ENCODE results near the gene PTPRD. TPM values are rescaled to one million over a fixed set of nuclear protein-coding genes. Genes with fewer than 3 reads are reported as not detected.

PTPRD gene
- total and polyA plus RNA-seq, 9 donors = 45.2 to 104 (median 80.0) TPM

- WGBS (ENCODE audit: insufficient coverage) = 0% methylated on average over 1 of the region's 4 CpGs
Observed at GRCh38 chr9:8895106-8895860, 1717.5 kb downstream of the PTPRD start.

GRCh38 chr9:8890695-8891094 is 1722.1 kb downstream of the PTPRD start:
- Histone ChIP-seq H3K9me3 (replicated peaks; ENCODE audit: control insufficient read depth, low read depth, low read length) (no peaks in the 10 kb centered on the region), H3K27me3 (ENCODE audit: control insufficient read depth, insufficient read depth, low read length) (no peaks in the 10 kb centered on the region), H3K4me1 (ENCODE audit: control insufficient read depth, insufficient read depth, low read length) (peaks cover 3% of the 10 kb centered on the region), H3K27ac (ENCODE audit: low read length) (no peak overlapping the region), H3K4me3 (ENCODE audit: low read length) (no peak overlapping the region), H3K36me3 (ENCODE audit: control insufficient read depth, insufficient read depth, low read length) (no peaks in the 10 kb centered on the region)
- DNase-seq = no peak
- 79% methylated on average over 2 of the region's 2 CpGs for WGBS (ENCODE audit: insufficient coverage)

More at GRCh38 chr9:8895106-8895860, 1717.5 kb downstream of the PTPRD start:
- no peaks in the 10 kb centered on the region for H3K27me3 ChIP-seq (ENCODE audit: control insufficient read depth, insufficient read depth, low read length)
- no peaks in the 10 kb centered on the region for H3K9me3 ChIP-seq (replicated peaks; ENCODE audit: control insufficient read depth, low read depth, low read length)
- H3K27ac ChIP-seq (ENCODE audit: low read length) = no peak overlapping the region
- no peaks in the 10 kb centered on the region for H3K36me3 ChIP-seq (ENCODE audit: control insufficient read depth, insufficient read depth, low read length)
- peaks cover 3% of the 10 kb centered on the region for H3K4me1 ChIP-seq (ENCODE audit: control insufficient read depth, insufficient read depth, low read length)
- DNase-seq = peak; percentile 62
- H3K4me3 ChIP-seq (ENCODE audit: low read length) = no peak overlapping the region

GRCh38 chr9:8889100-8889499 is 1723.7 kb downstream of the PTPRD start:
- no peak overlapping the region for H3K27ac ChIP-seq (ENCODE audit: low read length)
- no peak overlapping the region for H3K4me3 ChIP-seq (ENCODE audit: low read length)
- H3K36me3 ChIP-seq (ENCODE audit: control insufficient read depth, insufficient read depth, low read length) = no peaks in the 10 kb centered on the region
- WGBS (ENCODE audit: insufficient coverage) = no CpG with 5 or more reads among the region's 1 CpG
- no peaks in the 10 kb centered on the region for H3K27me3 ChIP-seq (ENCODE audit: control insufficient read depth, insufficient read depth, low read length)
- no peak for DNase-seq
- H3K9me3 ChIP-seq (replicated peaks; ENCODE audit: control insufficient read depth, low read depth, low read length) = no peaks in the 10 kb centered on the region
- no peaks in the 10 kb centered on the region for H3K4me1 ChIP-seq (ENCODE audit: control insufficient read depth, insufficient read depth, low read length)

- Histone ChIP-seq H3K27me3 (ENCODE audit: control insufficient read depth, insufficient read depth, low read length) (no peaks in the 10 kb centered on the region), H3K4me1 (ENCODE audit: control insufficient read depth, insufficient read depth, low read length) (no peaks in the 10 kb centered on the region), H3K4me3 (ENCODE audit: low read length) (no peak overlapping the region), H3K9me3 (replicated peaks; ENCODE audit: control insufficient read depth, low read depth, low read length) (no peaks in the 10 kb centered on the region), H3K36me3 (ENCODE audit: control insufficient read depth, insufficient read depth, low read length) (no peaks in the 10 kb centered on the region), H3K27ac (ENCODE audit: low read length) (no peak overlapping the region)
- no CpG with 5 or more reads among the region's 1 CpG for WGBS (ENCODE audit: insufficient coverage)
- DNase-seq = no peak
Observed at GRCh38 chr9:8888591-8888990, 1724.2 kb downstream of the PTPRD start.

- no CpG with 5 or more reads among the region's 1 CpG for WGBS (ENCODE audit: insufficient coverage)
Observed at GRCh38 chr9:8887369-8887768, 1725.4 kb downstream of the PTPRD start.

GRCh38 chr9:8883321-8883720 is 1729.5 kb downstream of the PTPRD start:
- WGBS (ENCODE audit: insufficient coverage) = no CpG with 5 or more reads among the region's 1 CpG

More at GRCh38 chr9:8887369-8887768, 1725.4 kb downstream of the PTPRD start:
- no peak overlapping the region for H3K4me3 ChIP-seq (ENCODE audit: low read length)
- no peaks in the 10 kb centered on the region for H3K4me1 ChIP-seq (ENCODE audit: control insufficient read depth, insufficient read depth, low read length)
- no peaks in the 10 kb centered on the region for H3K36me3 ChIP-seq (ENCODE audit: control insufficient read depth, insufficient read depth, low read length)
- no peaks in the 10 kb centered on the region for H3K27me3 ChIP-seq (ENCODE audit: control insufficient read depth, insufficient read depth, low read length)
- H3K9me3 ChIP-seq (replicated peaks; ENCODE audit: control insufficient read depth, low read depth, low read length) = no peaks in the 10 kb centered on the region
- no peak for DNase-seq
- H3K27ac ChIP-seq (ENCODE audit: low read length) = no peak overlapping the region

GRCh38 chr9:8880060-8880459 is 1732.7 kb downstream of the PTPRD start:
- no CpG with 5 or more reads among the region's 3 CpGs for WGBS (ENCODE audit: insufficient coverage)

More at GRCh38 chr9:8883321-8883720, 1729.5 kb downstream of the PTPRD start:
- Histone ChIP-seq H3K9me3 (replicated peaks; ENCODE audit: control insufficient read depth, low read depth, low read length) (no peaks in the 10 kb centered on the region), H3K4me1 (ENCODE audit: control insufficient read depth, insufficient read depth, low read length) (no peaks in the 10 kb centered on the region), H3K27me3 (ENCODE audit: control insufficient read depth, insufficient read depth, low read length) (no peaks in the 10 kb centered on the region), H3K36me3 (ENCODE audit: control insufficient read depth, insufficient read depth, low read length) (no peaks in the 10 kb centered on the region), H3K27ac (ENCODE audit: low read length) (no peak overlapping the region), H3K4me3 (ENCODE audit: low read length) (no peak overlapping the region)
- no peak for DNase-seq

GRCh38 chr9:8879284-8879683 is 1733.5 kb downstream of the PTPRD start:
- Histone ChIP-seq H3K9me3 (replicated peaks; ENCODE audit: control insufficient read depth, low read depth, low read length) (no peaks in the 10 kb centered on the region), H3K27ac (ENCODE audit: low read length) (no peak overlapping the region), H3K27me3 (ENCODE audit: control insufficient read depth, insufficient read depth, low read length) (no peaks in the 10 kb centered on the region), H3K36me3 (ENCODE audit: control insufficient read depth, insufficient read depth, low read length) (no peaks in the 10 kb centered on the region), H3K4me3 (ENCODE audit: low read length) (no peak overlapping the region), H3K4me1 (ENCODE audit: control insufficient read depth, insufficient read depth, low read length) (no peaks in the 10 kb centered on the region)
- WGBS (ENCODE audit: insufficient coverage) = no CpG with 5 or more reads among the region's 2 CpGs
- DNase-seq = no peak

More at GRCh38 chr9:8880060-8880459, 1732.7 kb downstream of the PTPRD start:
- DNase-seq = no peak
- Histone ChIP-seq H3K4me3 (ENCODE audit: low read length) (no peak overlapping the region), H3K27ac (ENCODE audit: low read length) (no peak overlapping the region), H3K36me3 (ENCODE audit: control insufficient read depth, insufficient read depth, low read length) (no peaks in the 10 kb centered on the region), H3K4me1 (ENCODE audit: control insufficient read depth, insufficient read depth, low read length) (no peaks in the 10 kb centered on the region), H3K27me3 (ENCODE audit: control insufficient read depth, insufficient read depth, low read length) (no peaks in the 10 kb centered on the region), H3K9me3 (replicated peaks; ENCODE audit: control insufficient read depth, low read depth, low read length) (no peaks in the 10 kb centered on the region)

GRCh38 chr9:8877753-8878494 is 1734.9 kb downstream of the PTPRD start:
- no peak overlapping the region for H3K4me3 ChIP-seq (ENCODE audit: low read length)
- no peak for DNase-seq
- no peaks in the 10 kb centered on the region for H3K36me3 ChIP-seq (ENCODE audit: control insufficient read depth, insufficient read depth, low read length)
- H3K4me1 ChIP-seq (ENCODE audit: control insufficient read depth, insufficient read depth, low read length) = no peaks in the 10 kb centered on the region
- H3K27ac ChIP-seq (ENCODE audit: low read length) = no peak overlapping the region
- H3K27me3 ChIP-seq (ENCODE audit: control insufficient read depth, insufficient read depth, low read length) = no peaks in the 10 kb centered on the region
- H3K9me3 ChIP-seq (replicated peaks; ENCODE audit: control insufficient read depth, low read depth, low read length) = no peaks in the 10 kb centered on the region
- WGBS (ENCODE audit: insufficient coverage) = no CpG with 5 or more reads among the region's 3 CpGs

- no peak for DNase-seq
- no peaks in the 10 kb centered on the region for H3K27me3 ChIP-seq (ENCODE audit: control insufficient read depth, insufficient read depth, low read length)
- no peaks in the 10 kb centered on the region for H3K36me3 ChIP-seq (ENCODE audit: control insufficient read depth, insufficient read depth, low read length)
- peaks cover 5% of the 10 kb centered on the region for H3K4me1 ChIP-seq (ENCODE audit: control insufficient read depth, insufficient read depth, low read length)
- H3K9me3 ChIP-seq (replicated peaks; ENCODE audit: control insufficient read depth, low read depth, low read length) = no peaks in the 10 kb centered on the region
- H3K4me3 ChIP-seq (ENCODE audit: low read length) = no peak overlapping the region
- H3K27ac ChIP-seq (ENCODE audit: low read length) = no peak overlapping the region
- no CpG with 5 or more reads among the region's 2 CpGs for WGBS (ENCODE audit: insufficient coverage)
Observed at GRCh38 chr9:8876303-8876702, 1736.5 kb downstream of the PTPRD start.
